ENCODE measurements around the gene UNC80. TPM values are rescaled to one million over a fixed set of nuclear protein-coding genes. Genes with fewer than 3 reads are reported as not detected.

UNC80 gene
- total and polyA plus RNA-seq, 2 donors from 2014 or later, result 0.04 to 0.06 TPM

DNA sequence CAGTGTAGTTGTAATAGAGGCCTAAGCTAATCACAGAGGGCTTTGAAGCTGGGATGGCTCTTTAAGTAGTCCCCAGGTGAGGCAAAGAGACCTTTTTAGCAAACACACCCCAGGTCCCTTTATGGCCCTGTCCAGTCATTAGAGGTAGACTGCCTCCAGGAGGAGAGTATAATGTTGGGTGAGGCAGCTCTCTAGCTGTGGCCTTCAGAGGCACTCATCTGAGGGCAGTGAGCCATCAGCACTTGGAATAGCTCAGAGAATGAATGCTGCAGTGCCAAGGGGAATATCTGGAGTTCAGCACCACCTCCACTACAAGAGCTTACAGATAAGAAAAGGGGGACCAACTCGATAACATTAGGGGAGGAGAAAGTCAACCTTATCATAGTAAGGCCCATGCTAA lies 52.8 kb downstream of the UNC80 start:
- no peak overlapping the region for H3K4me3 ChIP-seq (ENCODE audit: low read length in 3 of 3)
- no peaks in the 10 kb centered on the region for H3K27me3 ChIP-seq (ENCODE audit: control insufficient read depth, insufficient read depth, low read length)
- no peaks in the 10 kb centered on the region for H3K9me3 ChIP-seq (ENCODE audit: control insufficient read depth in 2 of 3, insufficient read depth in 1 of 3, low read length in 3 of 3)
- H3K4me1 ChIP-seq (ENCODE audit: control insufficient read depth in 2 of 3, insufficient read depth in 2 of 3, low read depth in 1 of 3, low read length in 3 of 3), result no peaks in the 10 kb centered on the region
- FAIRE-seq (no peak), DNase-seq (no peak)
- H3K27ac ChIP-seq (ENCODE audit: low read depth in 2 of 2, low read length in 2 of 2), result no peak overlapping the region
- intact Hi-C loops (cut with DNase I), result no loop called here
- H3K36me3 ChIP-seq (ENCODE audit: control insufficient read depth in 2 of 3, insufficient read depth in 3 of 3, low read length in 3 of 3), result no peaks in the 10 kb centered on the region
- TF ChIP-seq, protein P1, sequence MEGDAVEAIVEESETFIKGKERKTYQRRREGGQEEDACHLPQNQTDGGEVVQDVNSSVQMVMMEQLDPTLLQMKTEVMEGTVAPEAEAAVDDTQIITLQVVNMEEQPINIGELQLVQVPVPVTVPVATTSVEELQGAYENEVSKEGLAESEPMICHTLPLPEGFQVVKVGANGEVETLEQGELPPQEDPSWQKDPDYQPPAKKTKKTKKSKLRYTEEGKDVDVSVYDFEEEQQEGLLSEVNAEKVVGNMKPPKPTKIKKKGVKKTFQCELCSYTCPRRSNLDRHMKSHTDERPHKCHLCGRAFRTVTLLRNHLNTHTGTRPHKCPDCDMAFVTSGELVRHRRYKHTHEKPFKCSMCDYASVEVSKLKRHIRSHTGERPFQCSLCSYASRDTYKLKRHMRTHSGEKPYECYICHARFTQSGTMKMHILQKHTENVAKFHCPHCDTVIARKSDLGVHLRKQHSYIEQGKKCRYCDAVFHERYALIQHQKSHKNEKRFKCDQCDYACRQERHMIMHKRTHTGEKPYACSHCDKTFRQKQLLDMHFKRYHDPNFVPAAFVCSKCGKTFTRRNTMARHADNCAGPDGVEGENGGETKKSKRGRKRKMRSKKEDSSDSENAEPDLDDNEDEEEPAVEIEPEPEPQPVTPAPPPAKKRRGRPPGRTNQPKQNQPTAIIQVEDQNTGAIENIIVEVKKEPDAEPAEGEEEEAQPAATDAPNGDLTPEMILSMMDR (IDR thresholded peaks at IDR 0.05; ENCODE audit: borderline replicate concordance, extremely low read depth, insufficient read depth), result no peak
- H3K9ac ChIP-seq (ENCODE audit: low read length in 3 of 3), result no peak overlapping the region

DNA sequence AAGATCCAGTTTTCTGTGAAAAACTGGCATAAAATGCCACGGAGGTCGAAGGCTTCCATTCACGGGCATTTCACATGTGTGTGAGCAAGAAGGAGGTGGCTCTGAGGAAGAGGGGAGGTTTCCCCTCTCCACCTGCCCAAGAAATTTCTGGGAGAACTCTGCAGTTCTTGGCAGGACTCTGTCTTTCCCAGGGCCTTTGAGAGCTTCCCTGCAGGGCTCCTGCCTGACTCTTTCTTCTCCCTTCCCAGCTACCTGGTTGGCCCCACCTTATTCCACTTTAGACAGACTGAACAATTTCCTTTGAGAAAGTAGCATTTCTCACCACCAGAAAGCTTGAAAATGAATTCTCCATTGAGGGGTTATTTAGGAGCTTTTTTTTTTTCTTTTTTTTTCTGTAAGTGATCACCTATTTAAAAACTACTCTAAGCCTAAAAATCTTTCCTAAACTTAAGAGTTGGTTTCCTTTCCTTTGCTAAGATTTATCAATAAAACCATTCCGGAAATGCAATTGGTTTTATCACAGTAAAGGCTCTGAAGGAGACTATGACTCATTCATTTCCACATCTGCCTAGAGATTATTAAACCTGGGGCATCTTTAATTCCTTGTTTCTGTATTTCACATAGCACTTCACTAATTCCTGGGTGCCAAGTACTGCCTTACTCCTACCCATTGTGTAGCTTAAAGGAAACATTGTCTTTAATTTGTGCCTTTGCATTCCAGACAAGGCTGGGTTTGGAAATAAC lies 59.3 kb downstream of the UNC80 start:
- Histone ChIP-seq H3K36me3 (ENCODE audit: control insufficient read depth in 2 of 3, insufficient read depth in 3 of 3, low read length in 3 of 3) (no peaks in the 10 kb centered on the region), H3K9ac (ENCODE audit: low read length in 3 of 3) (no peak overlapping the region)
- no peak for FAIRE-seq

DNA sequence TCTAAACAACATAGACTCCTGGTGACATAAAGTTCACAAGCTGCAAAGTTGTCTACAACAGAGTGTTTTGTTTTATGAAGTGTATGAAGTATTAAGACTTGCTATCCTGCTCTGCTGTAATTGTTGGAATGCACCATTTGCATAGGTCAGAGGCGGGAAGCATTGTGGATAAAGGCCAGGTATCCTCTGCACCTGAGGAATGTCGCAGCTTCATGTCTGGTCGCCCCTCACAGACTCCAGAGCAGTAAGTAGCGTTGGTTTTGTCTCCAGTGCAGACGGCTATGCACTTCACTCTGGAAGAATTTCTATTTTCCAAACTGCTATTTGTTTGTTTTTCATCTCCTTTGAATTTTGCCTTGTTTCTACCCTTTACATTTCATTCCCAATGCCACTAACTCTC lies 63.1 kb downstream of the UNC80 start:
- DNase-seq (peak in 2 of 5 donors; percentile 5 to 9), FAIRE-seq (no peak)
- no peaks in the 10 kb centered on the region for H3K36me3 ChIP-seq (ENCODE audit: control insufficient read depth in 2 of 3, insufficient read depth in 3 of 3, low read length in 3 of 3)
- TF ChIP-seq, protein P1 (IDR thresholded peaks at IDR 0.05; ENCODE audit: borderline replicate concordance, extremely low read depth, insufficient read depth), result no peak
- H3K4me3 ChIP-seq (ENCODE audit: low read length in 3 of 3), result no peak overlapping the region
- no peaks in the 10 kb centered on the region for H3K9me3 ChIP-seq (ENCODE audit: control insufficient read depth in 2 of 3, insufficient read depth in 1 of 3, low read length in 3 of 3)
- H3K27me3 ChIP-seq (ENCODE audit: control insufficient read depth, insufficient read depth, low read length), result no peaks in the 10 kb centered on the region
- H3K9ac ChIP-seq (ENCODE audit: low read length in 3 of 3), result no peak overlapping the region
- H3K27ac ChIP-seq (ENCODE audit: low read depth in 2 of 2, low read length in 2 of 2), result no peak overlapping the region
- intact Hi-C loops (cut with DNase I), result no loop called here
- H3K4me1 ChIP-seq (ENCODE audit: control insufficient read depth in 2 of 3, insufficient read depth in 2 of 3, low read depth in 1 of 3, low read length in 3 of 3), result no peaks in the 10 kb centered on the region

More for the DNA sequence above, 59.3 kb downstream of the UNC80 start:
- H3K9me3 ChIP-seq (ENCODE audit: control insufficient read depth in 2 of 3, insufficient read depth in 1 of 3, low read length in 3 of 3), result no peaks in the 10 kb centered on the region
- no peak overlapping the region for H3K27ac ChIP-seq (ENCODE audit: low read depth in 2 of 2, low read length in 2 of 2)
- no peak overlapping the region for H3K4me3 ChIP-seq (ENCODE audit: low read length in 3 of 3)
- DNase-seq, result no peak
- intact Hi-C loops (cut with DNase I), result no loop called here
- H3K27me3 ChIP-seq (ENCODE audit: control insufficient read depth, insufficient read depth, low read length), result no peaks in the 10 kb centered on the region
- TF ChIP-seq, protein P1 (IDR thresholded peaks at IDR 0.05; ENCODE audit: borderline replicate concordance, extremely low read depth, insufficient read depth), result no peak
- H3K4me1 ChIP-seq (ENCODE audit: control insufficient read depth in 2 of 3, insufficient read depth in 2 of 3, low read depth in 1 of 3, low read length in 3 of 3), result no peaks in the 10 kb centered on the region
